HG03565 (cell line): ENCODE measurements around the gene MYMK.

Source experiments
- ATAC-seq: cut with Tn5 transposase; IDR thresholded peaks from one replicate; pipeline ENCODE4 v1.9.1; 2021; ENCODE audit warnings: mild to moderate bottlenecking, moderate library complexity; ENCODE audit not compliant: unreplicated experiment

MYMK gene

DNA sequence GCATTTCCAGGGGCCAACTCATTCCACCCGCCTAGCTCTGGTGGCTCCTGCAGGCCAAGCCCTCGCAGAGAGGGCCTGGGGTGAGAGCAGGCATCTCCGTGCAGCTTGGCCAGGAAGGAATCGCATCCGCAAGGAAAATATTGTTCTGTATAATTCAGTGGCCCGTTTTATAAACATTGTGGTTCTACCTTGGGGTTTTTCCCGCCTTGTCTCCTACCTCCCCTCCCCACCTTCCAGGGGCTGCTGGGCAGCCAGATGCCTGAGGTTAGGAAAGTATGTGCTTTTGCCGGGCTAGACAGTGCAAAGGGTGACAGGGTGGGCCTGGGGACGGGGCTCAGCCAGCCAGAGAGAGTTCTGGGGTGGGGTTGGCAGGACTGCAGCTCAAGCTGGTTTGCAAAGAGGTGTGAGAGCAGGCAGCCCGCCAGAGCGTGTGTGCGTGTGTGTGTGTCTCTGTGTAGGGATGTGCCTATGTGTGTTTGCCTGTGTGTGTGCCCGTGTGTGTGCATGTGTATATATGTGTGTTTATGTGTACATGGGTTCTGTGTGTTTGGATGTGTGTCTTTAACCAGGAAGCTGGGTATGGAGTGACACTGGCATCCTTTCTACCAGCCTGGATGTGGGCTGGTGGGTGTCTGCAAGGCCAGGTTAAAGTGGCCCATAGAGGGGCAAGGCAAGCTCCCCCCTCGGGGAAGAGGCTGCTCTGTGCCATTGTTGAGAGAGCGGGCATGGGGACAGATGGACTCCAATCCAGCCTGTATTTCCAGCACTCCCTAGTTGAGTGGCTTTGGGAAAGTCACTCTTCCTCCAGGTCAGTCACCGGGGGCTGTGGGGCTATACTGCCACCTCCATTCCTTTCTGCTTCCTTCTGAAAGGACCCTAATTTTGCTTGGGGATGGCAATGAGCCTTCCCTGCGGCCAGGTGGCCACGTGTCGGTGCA lies 35.2 kb downstream of the MYMK start:
- no peak for ATAC-seq

DNA sequence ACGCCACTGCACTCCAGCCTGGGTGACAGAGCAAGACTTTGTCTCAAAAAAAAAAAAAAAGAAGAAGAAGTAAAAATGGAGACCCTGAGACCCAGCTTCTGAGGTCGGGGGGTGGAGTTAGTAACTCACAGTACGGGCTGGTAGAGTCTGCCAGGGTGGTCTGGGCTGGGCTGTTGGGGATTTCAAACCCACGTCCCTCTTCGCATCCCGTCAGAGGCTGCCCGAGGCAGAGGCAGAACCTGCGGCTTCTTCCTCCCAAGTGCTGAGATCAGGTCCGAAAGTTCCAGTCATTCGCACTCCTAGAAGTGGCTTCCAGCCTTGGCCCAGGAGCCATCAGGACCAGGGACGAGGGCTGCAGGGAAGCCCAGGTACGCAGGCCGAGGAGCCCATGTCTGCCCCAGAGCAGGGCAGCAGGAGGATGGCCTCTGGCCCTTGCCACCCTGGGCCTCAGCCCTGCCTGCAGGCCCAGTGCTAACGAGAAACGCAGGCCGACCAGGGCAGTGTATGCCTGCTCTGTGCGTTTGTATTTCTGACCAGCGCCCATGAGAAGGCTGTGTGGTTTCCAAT lies 36.0 kb downstream of the MYMK start:
- ATAC-seq = no peak

DNA sequence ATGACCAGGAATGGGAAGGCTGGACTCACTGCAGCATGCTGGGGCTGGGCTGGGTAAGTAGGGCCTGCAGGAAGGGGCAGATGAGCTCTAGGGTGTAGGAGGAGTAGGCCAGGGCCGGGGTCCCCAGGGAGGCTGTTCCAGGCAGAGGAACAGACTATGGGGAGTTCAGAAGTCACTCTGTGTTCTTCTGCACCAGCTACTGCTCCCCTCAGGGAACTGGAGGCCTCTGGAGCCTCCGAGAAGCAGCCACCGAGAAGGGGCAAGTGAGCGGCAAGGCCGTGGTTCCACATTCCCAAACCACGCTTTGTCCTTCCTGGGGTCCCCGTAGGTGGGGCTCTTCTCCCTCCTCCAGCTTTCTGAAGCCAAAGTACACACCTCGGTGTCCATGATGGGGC lies 37.4 kb downstream of the MYMK start:
- no peak for ATAC-seq

DNA sequence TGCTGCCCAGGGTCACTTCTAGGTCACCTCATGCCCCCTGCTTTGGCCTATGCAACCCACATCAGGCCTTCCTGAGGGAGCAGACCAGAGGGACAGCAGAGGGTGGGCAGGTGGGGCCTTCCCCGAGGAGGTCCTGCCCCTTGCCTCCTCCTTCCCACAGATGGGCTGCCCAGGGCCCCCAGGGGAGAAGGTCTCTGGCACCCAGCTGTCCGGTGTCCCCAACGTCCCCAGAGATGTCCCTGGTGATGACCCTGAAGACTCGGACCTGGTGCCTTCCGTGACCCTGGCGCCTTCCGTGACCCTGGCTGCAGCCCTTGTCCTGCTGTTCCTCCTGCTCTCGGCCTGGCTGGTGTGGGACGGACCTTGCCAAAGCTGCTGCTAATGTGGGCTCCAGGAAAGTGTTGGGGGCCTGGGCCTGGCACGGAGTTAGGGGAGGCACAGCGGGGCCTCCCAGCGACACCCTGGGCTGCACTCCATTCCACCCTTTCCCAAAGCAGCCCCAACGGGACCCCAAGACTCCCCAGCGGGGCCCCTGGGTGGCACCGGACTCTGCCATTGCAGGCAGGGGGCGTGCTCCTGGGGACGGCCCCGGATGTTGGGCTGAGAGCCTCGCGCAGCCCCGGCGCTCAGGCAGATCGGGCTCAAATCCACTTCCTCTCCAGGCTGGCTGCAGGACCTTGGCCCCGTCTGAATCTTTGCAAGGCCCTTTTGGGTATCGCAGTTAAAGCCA lies 39.1 kb downstream of the MYMK start:
- no peak for ATAC-seq

DNA sequence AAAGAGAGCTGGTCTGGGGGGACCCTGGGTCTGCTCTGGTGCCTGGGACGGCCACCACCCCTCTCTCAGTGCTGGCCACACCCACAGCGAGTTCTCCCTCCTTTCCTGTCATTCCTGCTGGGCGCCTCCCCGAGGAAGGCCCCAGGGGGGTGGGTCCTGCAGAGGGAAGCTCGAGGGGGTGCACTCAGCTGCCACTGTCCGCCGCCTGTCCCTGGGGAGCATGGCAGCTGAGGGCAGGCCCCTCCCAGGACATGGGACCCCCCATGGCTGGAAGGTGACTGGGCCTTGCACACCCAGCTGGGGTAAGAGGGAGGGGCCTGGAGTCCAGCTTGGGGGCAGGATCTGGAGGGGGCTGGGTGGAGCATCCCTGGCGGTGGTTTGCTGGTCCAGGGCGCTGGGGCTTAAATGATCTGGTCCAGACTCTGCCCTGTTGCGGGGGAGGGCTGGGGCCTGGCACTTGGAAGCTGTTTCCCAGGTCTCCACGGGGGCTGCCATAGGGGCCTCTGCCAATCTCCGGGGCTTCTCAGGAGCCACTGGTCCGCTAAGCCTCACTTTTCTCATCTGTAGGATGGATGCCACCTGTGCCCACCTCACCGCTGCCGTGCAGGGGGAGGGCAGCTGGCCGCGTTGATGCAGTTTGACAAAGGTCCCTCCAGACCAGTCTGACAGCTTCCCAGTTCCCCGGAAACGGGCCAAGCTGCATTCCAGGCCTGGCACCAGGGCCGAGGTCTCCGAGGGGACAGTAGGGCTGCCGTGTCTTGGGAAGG lies 39.9 kb downstream of the MYMK start:
- no peak for ATAC-seq

DNA sequence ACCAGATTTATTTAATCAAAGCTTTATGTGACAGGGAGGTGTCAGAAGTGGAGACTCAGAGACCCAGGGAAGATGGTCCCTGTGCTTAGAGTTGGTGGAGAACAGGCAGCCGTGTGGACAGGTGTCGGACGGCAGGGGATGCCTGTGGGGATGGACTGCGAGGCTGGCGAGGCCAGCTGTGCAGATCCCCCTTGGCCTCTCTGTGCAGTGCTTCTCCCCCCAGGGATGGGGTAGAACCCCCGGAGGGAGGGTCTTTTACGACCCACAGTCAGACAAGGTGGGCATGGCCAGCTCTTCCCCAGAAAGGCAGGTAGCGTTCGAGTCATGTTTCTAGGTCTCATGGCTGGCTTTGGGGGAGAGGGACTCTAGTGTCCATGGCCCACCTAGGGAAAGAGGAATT lies 41.1 kb downstream of the MYMK start:
- no peak for ATAC-seq

DNA sequence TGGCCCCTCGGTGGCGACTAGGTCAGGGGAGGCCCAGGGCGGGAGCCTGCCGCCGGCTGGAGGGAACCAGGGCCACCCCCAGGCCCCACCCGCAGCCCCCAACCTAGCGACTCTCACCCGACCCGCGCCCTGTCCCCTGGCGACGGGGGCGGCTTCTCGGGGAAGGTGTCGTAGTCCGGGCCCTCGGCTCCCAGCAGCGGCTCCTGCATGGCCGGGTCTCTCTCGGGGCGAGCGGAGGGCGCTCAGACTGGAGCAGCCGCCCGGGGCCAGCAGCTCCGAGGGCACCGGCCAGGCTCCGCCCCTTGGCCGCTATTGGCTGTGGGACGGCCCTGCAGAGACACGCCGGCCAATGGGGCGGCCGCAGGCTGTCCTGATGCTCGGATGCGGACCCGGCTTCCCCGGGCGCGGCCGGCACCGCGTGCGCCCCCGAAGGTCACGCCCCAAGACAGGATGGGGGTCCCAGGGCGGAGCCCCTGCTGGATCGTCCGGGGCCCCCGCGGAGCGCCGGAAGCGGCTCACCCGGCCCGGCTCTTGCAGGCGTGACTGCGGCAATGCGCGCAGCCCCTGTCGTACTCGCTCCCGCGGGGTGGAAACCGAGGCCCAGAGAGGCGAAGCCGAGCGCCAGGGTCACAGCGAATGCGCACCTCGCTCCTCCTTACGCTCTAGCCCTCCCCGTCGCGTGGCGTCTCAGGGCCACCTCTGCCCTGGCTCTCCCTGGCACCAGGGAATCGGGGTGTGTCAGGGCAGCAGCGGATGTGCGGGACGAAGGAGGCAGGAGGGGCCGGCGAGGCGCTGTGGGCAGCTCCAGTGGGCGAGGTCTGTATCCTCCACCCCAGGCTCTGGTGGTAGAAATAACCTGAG lies 45.7 kb downstream of the MYMK start, which contains the start of gene SLC2A6:
Gene SLC2A6 (minus strand): TSS at position 249 of the 861 bp plus-strand sequence. CDS start 40 bp downstream, at position 209.
- peak; percentile 84 for ATAC-seq

DNA sequence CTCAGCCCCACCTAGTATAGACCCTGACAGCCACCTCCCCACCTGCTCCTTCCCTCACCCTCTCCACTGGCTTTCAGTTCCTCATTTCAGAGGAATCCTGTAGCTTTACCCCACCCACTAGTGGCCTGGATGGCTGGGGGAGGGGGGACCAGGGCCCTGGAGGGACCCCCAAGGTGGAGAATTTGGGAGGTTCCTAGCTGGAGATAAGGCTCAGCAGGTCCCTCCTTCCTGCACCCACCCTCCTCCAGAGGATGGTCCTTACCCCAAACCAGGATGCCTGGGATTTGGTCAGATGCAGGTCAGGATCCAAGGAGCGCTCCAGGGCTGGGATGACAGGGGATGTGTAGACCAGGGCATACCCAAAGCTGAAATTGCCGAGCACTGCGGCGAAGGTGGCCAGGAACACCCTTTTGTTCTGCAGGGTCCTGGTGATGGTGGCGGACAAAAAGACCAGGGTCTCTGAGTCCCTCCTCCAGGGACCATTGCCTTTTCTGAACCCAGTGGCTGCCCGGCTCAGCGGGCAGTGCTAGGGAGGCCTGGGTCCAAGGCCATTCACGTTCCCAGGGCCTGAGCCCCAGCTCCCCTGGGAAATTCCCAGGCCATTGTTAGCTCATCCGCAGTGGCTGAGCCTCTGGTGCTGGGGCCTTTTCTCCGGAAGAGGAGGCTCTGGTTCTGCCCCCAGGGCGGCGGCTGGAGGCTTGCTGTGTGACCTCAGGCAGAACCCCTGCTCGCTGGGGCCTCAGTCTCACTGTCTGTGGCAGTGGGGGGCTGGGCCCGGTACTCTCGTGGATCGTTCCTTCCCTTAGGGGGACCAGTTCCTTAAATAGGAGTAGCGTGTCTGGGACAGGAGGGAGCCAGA lies 46.5 kb downstream of the MYMK start:
- ATAC-seq = peak; percentile 8

DNA sequence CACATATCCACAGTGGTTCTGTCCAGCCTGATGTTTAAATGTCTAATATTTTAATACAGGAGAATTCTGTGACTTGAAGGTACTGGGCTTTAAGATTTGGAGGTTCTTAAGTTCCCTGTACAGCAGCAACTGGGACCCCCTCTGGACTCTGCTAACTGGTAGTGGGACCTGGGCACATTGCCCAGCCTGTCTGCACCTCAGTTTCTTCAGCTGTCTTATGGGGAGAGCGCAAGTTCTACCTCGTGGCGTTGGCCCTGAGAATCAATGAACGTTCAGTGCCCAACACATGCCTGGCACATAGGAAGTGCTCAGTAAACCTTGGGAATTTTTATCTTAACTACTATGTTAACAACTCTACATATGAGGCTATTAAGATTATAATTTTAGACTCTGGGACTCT lies 47.3 kb downstream of the MYMK start:
- ATAC-seq = no peak

DNA sequence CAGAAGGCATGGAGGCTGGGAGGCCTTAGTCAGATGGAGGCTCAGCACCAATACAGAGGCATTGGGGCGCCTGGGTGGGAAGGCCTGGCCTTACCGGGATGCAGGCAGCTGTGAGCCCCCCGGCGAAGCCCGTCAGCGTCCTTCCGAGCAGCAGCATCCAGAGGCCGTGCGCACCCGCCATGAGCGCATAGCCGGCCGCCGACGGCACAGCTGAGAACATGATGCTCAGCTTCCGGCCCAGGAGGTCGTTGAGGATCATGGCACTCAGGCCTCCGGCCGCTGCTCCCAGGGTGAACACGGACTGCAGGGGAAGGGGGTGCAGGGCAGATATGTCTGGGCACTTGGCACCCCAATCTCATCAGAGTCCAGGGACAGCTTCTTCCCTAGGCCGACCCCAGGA lies 47.8 kb downstream of the MYMK start:
- ATAC-seq = no peak

DNA sequence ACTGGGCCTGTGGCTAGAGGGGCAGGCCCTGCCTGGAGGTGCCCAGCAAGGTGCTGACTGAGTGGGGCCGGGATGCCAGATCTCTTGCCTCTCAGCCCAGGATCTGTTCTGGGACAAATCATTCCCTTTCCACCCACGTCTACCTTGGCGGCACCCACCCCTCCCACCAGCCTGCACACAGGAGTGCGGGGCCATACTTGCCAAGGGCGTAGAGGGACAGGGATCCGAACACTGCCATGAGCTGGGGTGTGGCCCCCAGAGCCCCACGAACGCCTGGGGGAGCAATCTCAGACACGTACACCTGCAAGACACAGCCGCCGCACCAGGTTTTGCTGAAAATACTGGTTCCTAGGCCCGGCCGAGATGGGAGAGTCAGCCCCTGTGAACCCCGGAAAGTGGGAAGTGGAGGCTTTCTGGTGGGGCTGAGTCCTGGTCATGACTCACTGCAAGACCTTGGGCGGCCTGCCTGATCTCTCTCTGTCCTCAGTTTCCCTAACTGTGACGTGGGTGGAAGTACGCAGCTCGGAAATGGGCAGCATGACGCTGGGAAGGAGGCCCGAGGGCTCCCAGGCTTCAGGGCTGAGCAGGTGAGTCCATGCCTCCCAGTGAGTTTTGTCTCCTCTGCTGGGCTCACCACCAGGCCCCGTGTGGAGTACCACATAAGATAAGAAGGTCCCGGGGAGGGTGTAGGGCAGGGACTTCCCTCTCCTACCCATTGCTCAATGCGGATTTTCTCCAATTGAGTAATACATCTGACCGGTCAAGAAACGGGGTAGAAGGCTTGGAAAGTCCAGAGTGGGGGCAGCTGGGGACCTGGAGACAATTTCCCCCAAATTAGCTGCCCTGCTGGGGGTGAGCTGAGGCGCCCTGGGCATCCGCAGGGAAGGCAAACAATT lies 48.5 kb downstream of the MYMK start:
- ATAC-seq = no peak

DNA sequence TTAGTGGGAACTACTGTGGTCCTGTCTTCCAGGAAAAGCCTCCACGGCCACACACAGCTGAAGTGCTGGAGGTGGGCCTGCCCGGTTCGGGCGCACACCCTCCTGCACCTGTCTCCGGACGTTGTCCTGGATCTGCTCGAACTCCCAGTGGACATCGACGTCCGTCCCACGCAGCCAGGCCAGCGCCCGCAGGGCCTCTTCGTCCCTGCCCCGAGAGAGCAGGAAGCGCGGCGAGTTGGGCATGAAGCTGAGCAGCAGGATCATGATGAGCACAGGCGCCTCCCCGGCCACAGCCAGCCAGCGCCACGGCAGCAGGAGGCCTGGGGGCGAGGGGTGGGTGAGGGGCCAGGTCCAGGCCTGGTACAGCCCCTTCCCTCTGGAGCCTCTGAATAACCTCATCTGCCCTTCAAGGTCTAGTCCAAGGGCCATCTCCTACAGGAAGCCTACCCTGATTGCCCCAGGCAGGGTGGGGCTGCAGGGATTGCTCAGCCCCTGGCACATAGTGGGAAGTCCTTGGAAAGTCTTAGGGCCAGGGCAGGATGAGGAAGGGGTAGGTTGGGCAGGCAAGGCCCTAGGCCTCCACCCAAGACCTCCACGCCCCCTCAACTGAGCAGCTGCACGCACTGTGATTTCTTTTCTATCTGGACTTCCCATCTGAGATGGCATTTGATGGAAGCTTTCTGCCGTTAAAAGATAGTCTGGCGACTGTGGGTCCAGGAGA lies 49.3 kb downstream of the MYMK start:
- no peak for ATAC-seq

DNA sequence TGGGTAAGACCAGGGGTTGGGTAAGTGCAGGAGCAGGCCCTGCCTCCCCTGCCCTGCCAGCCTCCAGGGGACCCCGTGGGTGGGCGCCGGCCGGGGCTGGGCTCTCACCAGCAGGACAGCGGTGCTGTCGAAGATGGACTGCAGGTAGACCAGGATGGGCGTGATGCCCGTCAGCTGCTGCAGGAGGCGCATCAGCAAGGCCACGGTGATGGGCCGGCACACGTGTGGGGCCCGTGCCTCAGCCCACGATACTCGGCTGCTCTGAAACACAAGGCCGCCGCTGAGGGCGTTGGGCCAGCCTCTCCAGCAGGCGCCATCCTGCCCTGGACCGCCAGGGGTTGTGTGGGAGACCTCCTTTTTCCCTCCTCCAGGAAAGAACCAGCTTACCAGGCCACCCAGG lies 49.9 kb downstream of the MYMK start:
- no peak for ATAC-seq

DNA sequence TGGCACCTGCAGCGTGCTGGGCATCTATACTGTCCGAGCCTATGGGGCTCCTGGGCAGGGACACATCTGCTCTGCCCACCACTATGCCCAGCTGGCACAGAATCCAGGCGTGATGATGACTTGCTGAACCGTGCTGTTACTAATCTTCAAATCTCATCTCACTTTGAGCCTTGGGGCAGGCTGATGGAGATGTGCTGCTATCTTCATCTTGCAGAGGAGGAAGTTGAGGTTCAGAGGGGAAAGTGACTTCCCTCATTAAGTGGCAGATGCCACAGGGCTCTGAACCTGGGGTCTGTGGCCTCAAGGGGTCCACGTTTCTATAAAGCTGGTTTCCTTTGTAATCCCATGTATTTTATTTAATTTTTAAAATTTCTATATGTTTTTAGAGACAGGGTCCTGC lies 50.5 kb downstream of the MYMK start:
- no peak for ATAC-seq

DNA sequence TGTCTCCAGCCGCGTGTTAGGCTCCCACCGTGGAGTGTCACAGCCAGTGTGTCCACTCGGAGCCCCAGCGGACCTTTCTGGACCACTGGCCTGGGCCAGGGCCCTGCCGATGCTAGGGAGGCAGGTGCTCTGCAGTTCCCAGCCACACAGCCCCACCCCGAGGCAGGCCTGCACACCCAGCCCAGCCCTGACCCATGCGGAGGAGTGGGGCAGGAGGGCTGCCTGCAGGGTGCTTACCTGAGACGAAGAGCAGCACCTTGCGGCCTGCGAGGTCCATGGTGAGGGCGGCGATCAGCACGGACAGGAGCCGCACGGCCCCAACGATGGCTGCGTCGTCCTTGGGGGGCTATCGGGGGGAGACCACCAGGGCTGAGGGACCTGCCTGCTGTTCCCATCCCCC lies 51.0 kb downstream of the MYMK start:
- ATAC-seq = no peak

DNA sequence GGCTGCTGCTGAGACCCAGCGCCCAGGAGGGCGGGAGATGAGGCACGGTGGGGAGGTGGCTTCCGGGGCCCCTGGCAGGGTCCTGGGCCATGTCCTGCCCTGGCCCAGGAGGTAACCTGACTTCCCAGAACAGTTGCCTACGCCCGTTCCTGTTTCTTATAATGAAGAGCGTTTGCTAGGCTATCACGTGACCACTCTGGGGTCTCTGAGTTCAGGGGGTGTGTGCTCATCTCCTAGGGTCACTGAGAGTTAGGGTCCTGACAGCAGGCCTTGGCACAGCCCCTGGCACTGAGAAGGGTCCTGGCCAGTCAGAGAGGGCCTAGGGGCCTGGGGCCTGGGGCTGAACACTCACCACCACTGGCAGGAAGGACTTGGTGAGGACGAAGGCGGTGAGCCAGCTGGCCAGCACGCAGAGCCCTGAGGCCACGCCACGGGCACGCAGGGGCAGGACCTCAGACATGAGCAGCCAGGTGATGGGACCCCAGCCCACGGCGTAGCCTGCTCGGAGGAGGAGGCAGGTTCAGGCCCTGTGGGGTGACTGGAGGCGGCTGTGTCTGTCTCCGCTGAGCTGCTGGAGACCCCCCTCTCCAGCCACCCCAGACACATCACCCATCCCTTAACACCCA lies 51.9 kb downstream of the MYMK start:
- ATAC-seq = no peak

DNA sequence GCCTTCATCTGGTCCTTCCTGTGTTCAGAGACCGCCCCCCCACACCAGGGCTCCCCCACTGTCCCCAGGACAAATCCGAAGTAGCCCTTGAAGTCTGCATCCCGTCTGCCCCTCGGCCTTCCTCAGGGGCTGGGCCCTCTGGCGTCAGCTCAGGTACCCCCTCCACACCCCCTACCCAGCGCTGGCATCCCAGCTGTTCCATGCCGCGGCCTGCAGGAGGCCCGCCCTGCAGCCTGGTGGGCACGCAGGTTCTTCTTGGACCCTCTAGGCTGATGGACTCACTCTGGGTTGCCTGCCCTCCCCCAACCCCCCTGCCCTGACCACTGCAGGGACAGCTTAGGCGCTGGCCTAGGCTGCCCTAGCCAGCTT lies 52.5 kb downstream of the MYMK start:
- no peak for ATAC-seq
